Cardiac muscle cell (in vitro differentiated cells and primary cell): ENCODE data around the gene MARK2. TPM values are rescaled to one million over a fixed set of nuclear protein-coding genes. Genes with fewer than 3 reads are reported as not detected.

Experiments
- DNase-seq, 2 donors: peaks; one replicate each; pipeline versions ENCODE4 v3.0.0 to v3.0.0-alpha.2; 2010 to 2017; ENCODE audit warnings: low read depth in 1 of 2, low spot score in 1 of 2
- H3K27ac ChIP-seq: fragments of 200-600 bp; sonication (generic); 2 replicates; pipeline ENCODE4 v1.5.1; 2016
- H3K27me3 ChIP-seq: fragments of 200-600 bp; sonication (generic); 2 replicates; pipeline ENCODE4 v1.6.0; 2016; ENCODE audit warnings: control low read depth
- H3K36me3 ChIP-seq: fragments of 200-600 bp; sonication (generic); 2 replicates; pipeline ENCODE4 v1.5.1; 2016; ENCODE audit warnings: control low read depth
- H3K4me1 ChIP-seq: fragments of 200-600 bp; sonication (generic); 2 replicates; pipeline ENCODE4 v1.8.1; 2017; ENCODE audit warnings: low read depth, mild to moderate bottlenecking, mixed run types
- H3K4me3 ChIP-seq: fragments of 200-600 bp; sonication (generic); 2 replicates; pipeline ENCODE4 v1.5.1; 2016; ENCODE audit warnings: mild to moderate bottlenecking
- H3K9me3 ChIP-seq: fragments of 200-600 bp; sonication (generic); 2 replicates; pipeline ENCODE4 v1.5.1; 2017; ENCODE audit warnings: low read depth, mild to moderate bottlenecking, control low read depth
- polyA plus RNA-seq: library from polyadenylated mRNA; unstranded; fragments of >200 nt; fragmentation: Nextera tagmentation; extraction: Ambion mirVana; gene quantifications from 2 replicates; pipeline ENCODE4 v1.2.1, GENCODE V29; 2016
- total RNA-seq: library from RNA; depleted of rRNA; stranded (reverse); fragments of >200 nt; gene quantifications from 2 replicates; pipeline ENCODE4 v1.2.3, GENCODE V29; 2016
- TF ChIP-seq, protein P1 (sequence below): IDR thresholded peaks from 2 replicates; pipeline ENCODE4 v1.5.1; 2012; ENCODE audit warnings: low read depth, mild to moderate bottlenecking, low read length

MARK2 gene
- total and polyA plus RNA-seq, 2 experiments from 2014 or later = 31.0 to 37.2 TPM

DNA sequence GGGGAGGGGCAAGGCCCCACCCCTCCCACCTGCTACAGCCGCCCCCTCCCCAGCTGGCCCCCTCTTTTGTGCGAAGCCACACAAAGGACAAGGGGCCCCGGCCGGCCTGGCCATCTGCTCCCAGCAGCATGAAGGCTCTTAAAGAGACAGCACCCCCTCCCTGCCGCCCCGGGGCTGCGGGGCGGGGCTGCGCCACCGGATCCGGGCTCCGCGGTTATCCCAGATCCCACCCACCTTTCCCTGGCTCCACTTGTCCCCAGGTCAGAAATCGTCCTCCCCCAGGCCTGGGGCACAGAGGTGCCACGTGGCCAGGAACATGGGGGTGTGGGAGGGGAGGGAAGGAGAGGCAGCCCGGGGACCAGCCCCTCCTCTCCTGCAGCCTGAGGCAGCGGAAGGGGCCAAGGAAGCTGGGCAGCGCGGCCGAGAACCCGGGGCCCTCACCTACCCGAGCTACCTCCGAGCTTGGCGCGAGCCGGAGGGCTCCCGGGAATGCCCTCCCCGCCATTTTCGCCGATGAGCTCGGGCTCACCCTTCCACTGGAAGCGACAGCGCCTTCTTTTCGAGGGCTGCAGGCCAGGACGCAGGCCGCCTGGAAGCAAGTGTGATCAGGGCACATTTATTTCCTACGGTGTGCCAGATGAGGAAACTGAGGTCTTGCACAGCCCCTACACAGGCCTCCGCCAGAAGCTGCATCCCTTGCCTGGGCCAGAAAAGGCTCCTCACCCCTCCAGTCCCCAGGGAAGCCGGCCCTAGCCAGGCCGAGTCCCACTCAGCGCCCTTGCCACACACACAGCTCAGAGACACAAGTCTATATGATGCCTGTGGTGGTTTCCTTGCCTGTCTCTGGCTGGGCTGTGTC is 80.6 kb downstream of the MARK2 start:
- TF ChIP-seq, protein P1, sequence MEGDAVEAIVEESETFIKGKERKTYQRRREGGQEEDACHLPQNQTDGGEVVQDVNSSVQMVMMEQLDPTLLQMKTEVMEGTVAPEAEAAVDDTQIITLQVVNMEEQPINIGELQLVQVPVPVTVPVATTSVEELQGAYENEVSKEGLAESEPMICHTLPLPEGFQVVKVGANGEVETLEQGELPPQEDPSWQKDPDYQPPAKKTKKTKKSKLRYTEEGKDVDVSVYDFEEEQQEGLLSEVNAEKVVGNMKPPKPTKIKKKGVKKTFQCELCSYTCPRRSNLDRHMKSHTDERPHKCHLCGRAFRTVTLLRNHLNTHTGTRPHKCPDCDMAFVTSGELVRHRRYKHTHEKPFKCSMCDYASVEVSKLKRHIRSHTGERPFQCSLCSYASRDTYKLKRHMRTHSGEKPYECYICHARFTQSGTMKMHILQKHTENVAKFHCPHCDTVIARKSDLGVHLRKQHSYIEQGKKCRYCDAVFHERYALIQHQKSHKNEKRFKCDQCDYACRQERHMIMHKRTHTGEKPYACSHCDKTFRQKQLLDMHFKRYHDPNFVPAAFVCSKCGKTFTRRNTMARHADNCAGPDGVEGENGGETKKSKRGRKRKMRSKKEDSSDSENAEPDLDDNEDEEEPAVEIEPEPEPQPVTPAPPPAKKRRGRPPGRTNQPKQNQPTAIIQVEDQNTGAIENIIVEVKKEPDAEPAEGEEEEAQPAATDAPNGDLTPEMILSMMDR = no peak
- H3K27ac ChIP-seq = peak overlapping the region; percentile 93
- peaks cover 40% of the 10 kb centered on the region for H3K4me1 ChIP-seq
- no peaks in the 10 kb centered on the region for H3K9me3 ChIP-seq
- no peaks in the 10 kb centered on the region for H3K27me3 ChIP-seq
- H3K4me3 ChIP-seq = peak overlapping the region; percentile 2
- peak; percentile 53 to 79 for DNase-seq
- no peaks in the 10 kb centered on the region for H3K36me3 ChIP-seq

DNA sequence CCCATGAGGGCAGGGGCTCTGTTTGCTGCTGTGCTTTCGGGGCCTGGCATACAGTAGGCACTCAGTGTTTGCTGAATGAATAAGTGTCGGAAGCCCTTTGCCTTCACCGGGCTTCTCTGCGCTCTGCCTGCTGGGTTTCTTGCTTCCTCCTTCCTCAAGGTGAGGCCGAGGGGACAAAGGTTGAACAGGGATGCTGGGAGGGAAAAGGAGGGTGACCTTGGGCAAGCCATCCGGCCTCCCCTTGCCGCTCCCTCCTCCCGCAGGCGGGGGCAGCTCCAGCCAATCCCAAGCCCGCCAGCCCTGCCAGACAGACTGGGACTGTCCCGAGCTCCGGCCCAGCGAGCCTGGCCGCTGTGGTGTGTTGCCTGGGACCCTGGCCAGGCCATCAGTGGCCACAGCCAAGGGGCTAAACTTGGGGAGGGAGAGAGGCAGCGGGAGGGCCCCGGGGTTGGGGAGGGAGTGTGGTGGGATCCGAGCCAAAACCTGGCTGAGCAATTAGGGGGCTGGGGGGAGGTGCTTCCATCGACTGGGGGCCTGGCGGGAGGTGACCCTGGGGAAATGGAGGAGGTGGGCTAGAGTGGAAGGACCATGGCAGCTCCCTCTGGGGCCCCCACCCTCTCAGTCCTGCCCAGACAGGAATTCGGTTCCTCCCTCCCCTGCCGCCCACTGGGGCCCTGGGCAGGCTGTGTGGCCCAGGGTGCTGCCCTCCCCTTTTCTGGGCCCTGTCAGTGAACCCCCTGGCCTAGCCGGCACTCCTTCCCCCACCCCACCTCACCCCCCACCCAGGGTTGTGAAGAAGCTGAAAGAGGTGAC is 81.4 kb downstream of the MARK2 start:
- Histone ChIP-seq H3K4me1 (peaks cover 35% of the 10 kb centered on the region), H3K4me3 (no peak overlapping the region), H3K36me3 (no peaks in the 10 kb centered on the region), H3K27ac (peak overlapping the region; percentile 93), H3K9me3 (no peaks in the 10 kb centered on the region), H3K27me3 (no peaks in the 10 kb centered on the region)
- TF ChIP-seq, protein P1 = no peak
- DNase-seq = peak; percentile 59 to 80

DNA sequence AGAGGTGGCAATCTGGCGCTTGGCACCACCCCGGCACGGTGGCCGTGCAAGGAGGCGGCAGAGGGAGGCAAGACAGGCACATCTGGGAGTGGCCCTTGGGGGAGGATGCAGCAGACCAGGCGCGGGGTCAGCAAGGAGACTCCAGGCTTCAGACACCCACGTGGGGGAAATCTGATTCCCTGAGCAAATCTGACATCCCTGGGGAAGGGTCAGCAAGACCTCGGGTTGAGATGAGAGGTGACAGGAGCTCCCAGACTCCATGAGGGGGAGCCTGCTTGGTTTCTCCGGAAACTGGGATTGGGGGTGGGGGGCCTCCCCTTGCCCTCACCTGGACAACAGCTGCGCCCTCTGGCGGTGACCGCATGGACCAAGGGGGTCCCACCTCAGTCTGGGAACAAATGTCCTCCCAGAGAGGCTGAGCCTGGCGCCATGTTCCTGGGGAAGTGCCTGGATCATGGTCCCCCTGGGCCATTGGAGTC is 82.1 kb downstream of the MARK2 start:
- peaks cover 34% of the 10 kb centered on the region for H3K4me1 ChIP-seq
- H3K27me3 ChIP-seq = no peaks in the 10 kb centered on the region
- H3K27ac ChIP-seq = peak overlapping the region; percentile 93
- peak in 1 of 2 donors; percentile 70 for DNase-seq
- H3K4me3 ChIP-seq = no peak overlapping the region
- H3K9me3 ChIP-seq = no peaks in the 10 kb centered on the region
- no peaks in the 10 kb centered on the region for H3K36me3 ChIP-seq
- TF ChIP-seq, protein P1 = peak; percentile 62

DNA sequence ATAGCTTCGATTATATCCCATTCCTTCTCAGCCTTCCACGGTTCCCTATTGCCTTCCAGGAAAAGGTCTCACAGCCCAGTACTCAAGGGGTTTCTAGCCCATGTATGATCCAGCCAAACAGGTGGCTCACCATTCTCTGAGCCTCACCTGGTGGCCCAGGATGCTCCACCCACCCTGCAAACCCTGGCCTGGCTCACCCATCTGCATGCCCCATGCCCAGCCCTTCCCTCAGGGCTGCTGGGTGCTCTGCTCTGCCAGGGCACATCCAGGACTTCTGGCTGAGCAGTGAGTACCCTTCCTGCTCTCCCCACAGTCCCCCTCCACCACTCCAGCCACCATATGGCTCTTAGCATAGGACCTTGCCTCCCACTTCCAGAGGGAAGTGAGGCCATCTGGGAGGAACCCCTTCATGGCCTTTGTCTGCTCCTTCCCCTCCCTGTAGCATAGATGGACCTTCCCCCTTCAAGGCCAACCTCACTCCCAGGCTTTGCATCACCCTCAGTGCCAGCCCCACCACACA is 83.8 kb downstream of the MARK2 start:
- DNase-seq = no peak
- Histone ChIP-seq H3K9me3 (no peaks in the 10 kb centered on the region), H3K4me3 (no peak overlapping the region), H3K4me1 (peaks cover 32% of the 10 kb centered on the region), H3K27me3 (no peaks in the 10 kb centered on the region), H3K36me3 (no peaks in the 10 kb centered on the region), H3K27ac (no peak overlapping the region)
- TF ChIP-seq, protein P1 = no peak

DNA sequence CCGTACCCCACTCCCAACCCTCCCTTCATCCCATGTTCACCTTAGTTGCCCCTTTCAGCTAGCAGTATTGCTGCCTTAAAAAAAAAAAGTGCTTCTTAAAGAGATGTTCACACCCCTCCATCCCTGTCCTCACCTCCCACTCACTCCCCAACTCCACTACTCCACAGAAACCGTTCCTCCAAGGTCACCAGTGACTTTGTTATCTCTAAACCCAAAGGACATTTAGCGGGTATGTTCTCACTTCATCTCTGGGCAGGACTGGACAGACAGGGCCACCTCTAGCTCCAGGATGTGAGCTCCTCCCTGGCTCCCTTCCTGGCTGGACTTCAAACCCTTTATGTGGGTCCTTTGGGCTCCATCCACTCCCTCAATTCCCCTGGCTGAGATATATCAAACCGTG is 84.4 kb downstream of the MARK2 start:
- no peak overlapping the region for H3K27ac ChIP-seq
- peaks cover 28% of the 10 kb centered on the region for H3K4me1 ChIP-seq
- DNase-seq = no peak
- TF ChIP-seq, protein P1 = no peak
- no peaks in the 10 kb centered on the region for H3K27me3 ChIP-seq
- no peak overlapping the region for H3K4me3 ChIP-seq
- H3K36me3 ChIP-seq = no peaks in the 10 kb centered on the region
- H3K9me3 ChIP-seq = no peaks in the 10 kb centered on the region
